Measurements from ENCODE around the gene CPED1.
"Not testable (repeated sequence)": the region's sequence is repeated elsewhere in the genome, so short reads cannot be mapped to it uniquely, and the experiment has no call there.

Gene CPED1

DNA sequence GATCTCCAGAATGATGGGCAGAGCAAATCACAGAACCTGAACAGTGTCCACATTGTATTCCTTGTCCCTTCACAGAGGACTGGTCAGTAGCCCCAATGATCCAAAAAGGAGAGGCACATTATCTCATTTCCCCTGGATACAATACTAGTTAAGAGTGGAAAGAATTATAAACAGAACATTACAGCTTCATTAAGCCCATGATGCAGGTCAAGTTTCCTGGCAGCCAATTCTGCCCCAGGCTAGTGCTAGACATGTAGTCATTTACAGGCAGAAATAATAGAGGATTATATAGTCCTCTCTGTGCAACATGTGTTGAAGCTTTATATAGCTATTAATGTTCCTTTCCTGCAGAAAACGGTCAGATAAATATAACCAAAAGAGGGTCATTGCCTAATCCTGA, 216.0 kb downstream of the CPED1 start:
- TF ChIP-seq CTCF (IDR thresholded peaks at IDR 0.05; ENCODE audit: low read depth, low read length, missing control alignments) = no peak

GRCh38 chr7:121205777-121206176, 217.3 kb downstream of the CPED1 start:
- no peak overlapping the region for H3K4me3 ChIP-seq (replicated peaks; ENCODE audit: low read depth, low read length)
- DNase-seq (ENCODE audit: extremely low read depth, low read depth) = no peak
- TF ChIP-seq CTCF (IDR thresholded peaks at IDR 0.05; ENCODE audit: low read depth, low read length, missing control alignments) = no peak

More for the DNA sequence above, 216.0 kb downstream of the CPED1 start:
- peak; percentile 63 for DNase-seq (ENCODE audit: extremely low read depth, low read depth)
- H3K4me3 ChIP-seq (replicated peaks; ENCODE audit: low read depth, low read length) = no peak overlapping the region

GRCh38 chr7:121211253-121211652, 222.7 kb downstream of the CPED1 start:
- no peak for DNase-seq (ENCODE audit: extremely low read depth, low read depth)
- no peak overlapping the region for H3K4me3 ChIP-seq (replicated peaks; ENCODE audit: low read depth, low read length)
- no peak for TF ChIP-seq CTCF (IDR thresholded peaks at IDR 0.05; ENCODE audit: low read depth, low read length, missing control alignments)

DNA sequence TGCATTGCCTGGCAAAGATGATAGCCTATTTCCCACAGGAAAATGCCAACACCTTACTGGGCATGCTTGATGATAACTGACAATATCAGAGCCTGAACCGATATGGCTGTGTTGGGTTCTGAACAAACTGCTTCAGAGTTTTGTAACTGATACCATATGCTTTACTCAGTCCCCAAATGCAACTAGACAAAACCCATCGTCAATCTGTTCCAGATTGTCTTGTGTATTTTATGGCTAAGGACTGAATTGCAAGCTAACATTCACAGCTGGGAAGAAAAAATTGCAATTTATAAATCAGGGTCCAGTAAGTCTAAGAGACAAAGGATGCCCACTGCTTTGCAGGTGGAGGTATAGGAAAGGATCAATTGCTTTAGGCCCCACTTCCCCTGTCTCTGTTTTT, 223.5 kb downstream of the CPED1 start:
- no peak for TF ChIP-seq CTCF (IDR thresholded peaks at IDR 0.05; ENCODE audit: low read depth, low read length, missing control alignments)
- H3K4me3 ChIP-seq (replicated peaks; ENCODE audit: low read depth, low read length) = no peak overlapping the region
- no peak for DNase-seq (ENCODE audit: extremely low read depth, low read depth)

DNA sequence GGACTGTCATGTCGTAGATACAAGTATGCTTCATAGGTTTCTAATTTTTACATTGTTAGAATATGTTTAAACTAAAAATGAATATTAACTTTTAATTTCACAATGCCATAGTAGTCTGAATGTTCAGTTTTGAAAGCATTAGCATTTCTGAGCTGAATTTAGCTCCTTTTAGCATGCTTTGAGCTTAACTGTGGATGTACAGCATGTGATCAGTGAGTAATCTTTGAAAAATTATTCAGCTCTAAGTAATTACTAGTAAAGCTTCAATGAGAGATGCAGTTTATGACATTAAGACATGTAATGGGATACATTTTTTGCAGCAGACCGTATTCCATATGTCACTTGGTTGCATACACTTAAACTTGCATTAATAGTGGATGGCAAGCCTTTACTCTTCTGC, 226.1 kb downstream of the CPED1 start:
- H3K4me3 ChIP-seq (replicated peaks; ENCODE audit: low read depth, low read length) = no peak overlapping the region
- no peak for TF ChIP-seq CTCF (IDR thresholded peaks at IDR 0.05; ENCODE audit: low read depth, low read length, missing control alignments)
- no peak for DNase-seq (ENCODE audit: extremely low read depth, low read depth)

DNA sequence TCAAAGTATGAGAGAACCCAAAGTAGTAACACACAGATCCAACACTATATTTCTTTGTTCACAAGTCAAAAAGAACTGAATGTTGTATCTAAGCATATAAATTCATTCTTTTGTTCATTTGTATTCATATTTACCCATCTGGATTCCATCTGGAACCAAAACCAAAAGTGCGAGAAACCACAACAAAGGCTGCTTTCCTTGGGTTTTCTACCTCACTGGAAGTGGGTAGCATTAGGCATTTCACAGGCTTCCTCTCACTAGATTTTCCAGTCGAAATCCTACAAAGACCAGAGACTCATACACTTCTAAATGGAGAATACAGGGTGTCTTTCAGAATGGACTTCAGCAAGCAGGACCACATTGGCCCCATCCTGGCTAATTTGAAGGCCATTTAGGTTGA, 230.5 kb downstream of the CPED1 start:
- no peak for TF ChIP-seq CTCF (IDR thresholded peaks at IDR 0.05; ENCODE audit: low read depth, low read length, missing control alignments)
- H3K4me3 ChIP-seq (replicated peaks; ENCODE audit: low read depth, low read length) = no peak overlapping the region
- DNase-seq (ENCODE audit: extremely low read depth, low read depth) = no peak

DNA sequence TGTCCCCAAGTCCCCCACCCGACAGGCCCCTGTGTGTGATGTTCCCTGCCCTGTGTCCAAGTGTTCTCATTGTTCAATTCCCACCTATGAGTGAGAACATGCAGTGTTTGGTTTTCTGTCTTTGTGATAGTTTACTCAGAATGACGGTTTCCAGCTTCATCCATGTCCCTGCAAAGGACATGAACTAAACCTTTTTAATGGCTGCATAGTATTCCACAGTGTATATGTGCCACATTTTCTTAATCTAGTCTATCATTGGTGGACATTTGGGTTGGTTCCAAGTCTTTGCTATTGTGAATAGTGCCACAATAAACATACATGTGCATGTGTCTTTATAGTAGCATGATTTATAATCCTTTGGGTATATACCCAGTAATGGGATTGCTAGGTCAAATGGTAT, 232.6 kb downstream of the CPED1 start:
- DNase-seq (ENCODE audit: extremely low read depth, low read depth); H3K4me3 ChIP-seq (replicated peaks; ENCODE audit: low read depth, low read length): not testable (repeated sequence)

All from HFF-Myc (cell line).